Central memory CD4-positive, alpha-beta T cell (primary cell): ENCODE measurements around the gene AOPEP.

ENCODE experiments used
- DNase-seq: peaks from one replicate; pipeline ENCODE4 v3.0.0; 2022

The AOPEP gene

GRCh38 chr9:94851467-94851866 is 125.0 kb downstream of the AOPEP start:
- DNase-seq = no peak

- DNase-seq = no peak
These were observed 125.4 kb downstream of the AOPEP start for GRCh38 chr9:94851892-94852291.

GRCh38 chr9:94852373-94852772 is 125.9 kb downstream of the AOPEP start:
- DNase-seq = no peak

GRCh38 chr9:94853887-94854286 is 127.4 kb downstream of the AOPEP start:
- no peak for DNase-seq

GRCh38 chr9:94855903-94856302 is 129.4 kb downstream of the AOPEP start:
- no peak for DNase-seq

- no peak for DNase-seq
These were observed 131.3 kb downstream of the AOPEP start for GRCh38 chr9:94857791-94858190.

GRCh38 chr9:94859226-94859625 is 132.7 kb downstream of the AOPEP start:
- no peak for DNase-seq

GRCh38 chr9:94859891-94860290 is 133.4 kb downstream of the AOPEP start:
- no peak for DNase-seq

GRCh38 chr9:94860678-94861588 is 134.4 kb downstream of the AOPEP start:
- peak; percentile 85 for DNase-seq

- no peak for DNase-seq
These were observed 135.2 kb downstream of the AOPEP start for GRCh38 chr9:94861589-94862272.

GRCh38 chr9:94864196-94864595 is 137.7 kb downstream of the AOPEP start:
- DNase-seq = no peak

GRCh38 chr9:94864862-94865509 is 138.5 kb downstream of the AOPEP start:
- DNase-seq = no peak

- no peak for DNase-seq
These were observed 139.3 kb downstream of the AOPEP start for GRCh38 chr9:94865582-94866452.

- no peak for DNase-seq
These were observed 140.3 kb downstream of the AOPEP start for GRCh38 chr9:94866770-94867169.

GRCh38 chr9:94867281-94867841 is 140.9 kb downstream of the AOPEP start:
- no peak for DNase-seq

- no peak for DNase-seq
These were observed 141.4 kb downstream of the AOPEP start for GRCh38 chr9:94867842-94868312.

- no peak for DNase-seq
These were observed 142.0 kb downstream of the AOPEP start for GRCh38 chr9:94868464-94868863.

GRCh38 chr9:94869415-94869843 is 142.9 kb downstream of the AOPEP start:
- DNase-seq = no peak

- no peak for DNase-seq
These were observed 143.9 kb downstream of the AOPEP start for GRCh38 chr9:94870465-94870792.

GRCh38 chr9:94870793-94871558 is 144.5 kb downstream of the AOPEP start:
- peak; percentile 92 for DNase-seq

- no peak for DNase-seq
These were observed 145.8 kb downstream of the AOPEP start for GRCh38 chr9:94872083-94872833.
